Endothelial cell of hepatic sinusoid (primary cell): Measurements from ENCODE around the gene HMCES.
"Not testable (repeated sequence)": the region's sequence is repeated elsewhere in the genome, so short reads cannot be mapped to it uniquely, and the experiment has no call there.

Experiments
- in situ Hi-C: cut with HindIII; loops from 2 replicates; pipeline ENCODE4 v1.10.0; 2017; ENCODE audit warnings: low sequenced_read_pairs

Gene HMCES

GRCh38 chr3:129254536-129255230 lies 24.0 kb upstream of the HMCES start:
- in situ Hi-C loops, result no loop called here

- in situ Hi-C loops, result no loop called here
Observed at GRCh38 chr3:129256270-129256669, 22.4 kb upstream of the HMCES start.

DNA sequence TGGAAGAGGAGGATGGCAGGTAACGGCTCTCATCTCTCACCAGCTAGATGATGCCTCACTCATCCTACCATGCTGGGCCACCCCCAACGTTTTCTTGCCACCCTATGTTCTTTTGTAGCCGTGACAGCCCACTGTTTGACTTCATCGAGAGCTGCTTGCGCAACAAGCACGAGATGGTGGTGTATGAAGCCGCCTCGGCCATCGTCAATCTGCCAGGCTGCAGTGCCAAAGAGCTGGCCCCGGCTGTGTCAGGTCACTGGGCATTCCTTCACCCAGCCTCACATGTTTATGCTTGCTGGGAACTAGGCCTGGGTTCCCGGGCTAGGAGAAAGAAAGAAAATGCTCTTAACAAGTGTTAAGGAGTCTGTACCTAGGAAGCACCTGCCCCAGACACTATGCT lies 21.1 kb upstream of the HMCES start:
- in situ Hi-C loops, result no loop called here

GRCh38 chr3:129259612-129260477 lies 18.8 kb upstream of the HMCES start:
- in situ Hi-C loops, result no loop called here

DNA sequence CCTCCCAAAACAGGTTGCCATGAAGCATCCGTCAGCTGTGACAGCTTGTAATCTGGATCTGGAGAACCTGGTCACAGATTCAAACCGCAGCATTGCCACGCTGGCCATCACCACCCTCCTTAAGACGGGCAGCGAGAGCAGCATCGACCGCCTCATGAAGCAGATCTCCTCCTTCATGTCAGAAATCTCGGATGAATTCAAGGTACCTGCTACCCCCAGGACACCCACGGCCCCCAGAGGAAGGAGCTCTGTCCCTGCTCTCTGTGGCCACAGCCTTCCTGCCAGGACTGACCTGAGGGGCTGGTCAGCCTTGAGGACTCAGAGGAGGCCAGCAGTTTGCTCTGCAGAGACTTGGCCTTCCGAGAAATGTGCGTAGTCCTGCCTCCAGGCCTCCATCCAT lies 18.1 kb upstream of the HMCES start:
- in situ Hi-C loops, result no loop called here

GRCh38 chr3:129261894-129262293 lies 16.8 kb upstream of the HMCES start:
- in situ Hi-C loops, result no loop called here

- in situ Hi-C loops, result no loop called here
Observed at GRCh38 chr3:129263161-129263910, 15.3 kb upstream of the HMCES start.

- in situ Hi-C loops, result not testable (repeated sequence)
Observed at GRCh38 chr3:129264994-129265393, 13.7 kb upstream of the HMCES start.

- in situ Hi-C loops, result no loop called here
Observed at GRCh38 chr3:129266651-129267050, 12.0 kb upstream of the HMCES start.

DNA sequence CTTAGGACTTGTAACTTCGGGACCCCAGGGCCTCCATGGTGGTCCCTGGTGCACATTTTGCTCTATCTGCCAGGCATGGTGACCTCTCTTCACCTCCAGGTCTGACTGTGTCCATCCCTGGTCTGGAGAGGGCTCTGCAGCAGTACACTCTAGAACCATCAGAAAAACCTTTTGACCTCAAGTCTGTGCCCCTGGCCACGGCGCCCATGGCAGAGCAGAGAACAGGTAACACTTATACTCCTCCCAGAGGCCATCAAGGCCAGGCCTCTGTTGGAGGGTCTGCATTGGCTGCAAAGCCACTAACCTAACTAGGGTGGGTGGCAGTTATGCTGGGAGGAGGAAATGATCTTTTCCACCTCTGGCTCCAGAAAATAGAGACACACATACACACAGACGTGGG lies 10.3 kb upstream of the HMCES start:
- in situ Hi-C loops, result no loop called here

DNA sequence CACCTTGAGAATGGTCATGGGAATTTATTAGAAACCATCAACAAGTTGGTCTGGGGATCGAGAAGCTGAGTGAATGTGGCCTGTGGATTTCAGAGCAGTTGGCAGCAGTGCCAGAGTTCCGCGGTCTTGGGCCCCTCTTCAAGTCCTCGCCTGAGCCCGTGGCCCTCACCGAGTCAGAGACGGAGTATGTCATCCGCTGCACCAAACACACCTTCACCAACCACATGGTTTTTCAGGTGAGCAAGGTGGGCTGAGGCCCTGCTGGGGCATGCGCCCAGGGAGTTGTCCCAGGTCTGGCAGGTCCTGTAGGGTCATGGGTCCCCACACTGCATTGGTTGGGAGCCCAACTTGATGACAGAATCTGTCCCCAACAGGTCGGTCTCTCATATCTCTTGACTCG lies 7.0 kb upstream of the HMCES start:
- in situ Hi-C loops, result no loop called here

DNA sequence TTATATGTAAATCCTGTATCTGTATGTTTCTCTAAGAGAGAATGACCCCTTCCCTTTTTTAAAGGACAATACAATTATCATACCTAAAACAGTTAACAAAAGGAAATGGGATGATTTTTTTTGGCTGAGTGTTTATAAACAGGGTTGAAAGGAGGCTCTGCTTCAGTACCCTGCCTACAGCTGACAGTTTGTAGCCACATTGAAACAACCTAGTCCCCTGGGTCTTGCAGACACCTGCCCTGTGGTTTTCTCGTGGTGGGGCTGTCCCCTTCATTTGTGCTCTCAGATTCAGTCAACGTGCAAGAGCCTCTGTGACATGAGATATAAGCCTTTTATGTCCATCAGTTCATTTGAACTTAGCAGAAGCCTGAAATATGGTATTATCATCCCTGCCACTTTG lies 2.3 kb upstream of the HMCES start:
- in situ Hi-C loops, result no loop called here

- in situ Hi-C loops, result no loop called here
Observed at GRCh38 chr3:129277829-129278271, 820 bp upstream of the HMCES start.

DNA sequence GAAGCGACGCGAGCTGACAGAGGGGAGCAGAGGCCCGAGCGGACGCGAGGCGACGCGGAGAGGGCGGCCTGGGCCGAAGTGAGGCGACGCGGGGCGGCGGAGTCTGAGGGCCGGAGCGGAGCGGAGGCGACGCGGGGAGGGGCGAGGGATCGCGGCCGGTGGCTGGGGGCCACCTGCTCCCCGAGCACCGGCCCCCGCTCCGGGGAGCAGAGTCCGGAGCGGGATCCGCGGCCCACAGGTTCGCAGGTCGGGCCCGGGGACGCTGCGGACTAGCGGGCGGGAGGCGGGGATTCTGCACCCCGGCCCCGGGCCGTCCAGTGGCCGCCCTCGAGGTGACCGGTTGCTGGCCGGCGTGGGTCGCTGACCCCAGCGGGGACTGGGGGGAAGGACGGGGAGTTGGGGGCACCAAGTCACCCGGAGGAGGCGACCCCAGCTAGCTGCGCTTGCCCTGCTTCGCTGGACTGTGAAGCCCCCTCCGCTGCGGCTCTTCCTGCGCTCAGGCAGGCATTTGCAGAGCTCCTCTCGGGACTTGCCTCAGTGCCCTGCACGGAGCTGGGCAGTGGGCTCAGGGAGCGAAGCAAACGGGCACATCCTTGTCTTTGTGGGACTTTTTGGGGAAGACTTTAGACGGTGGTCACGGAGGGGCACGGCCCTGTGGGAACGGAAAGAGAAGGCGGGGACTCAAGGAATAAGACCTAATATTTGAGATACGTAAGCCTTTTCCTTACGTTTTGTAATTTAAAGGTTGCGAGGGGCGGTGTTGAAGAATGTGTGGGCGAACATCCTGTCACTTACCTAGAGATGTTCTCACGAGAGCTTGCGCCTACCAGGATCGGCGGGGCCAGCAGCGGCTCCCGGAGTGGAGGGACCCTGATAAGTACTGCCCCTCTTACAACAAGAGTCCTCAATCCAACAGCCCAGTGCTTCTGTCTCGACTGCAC lies 566 bp downstream of the HMCES start:
- in situ Hi-C loops, result no loop called here

GRCh38 chr3:129280183-129280582 lies 1.5 kb downstream of the HMCES start:
- in situ Hi-C loops, result no loop called here

DNA sequence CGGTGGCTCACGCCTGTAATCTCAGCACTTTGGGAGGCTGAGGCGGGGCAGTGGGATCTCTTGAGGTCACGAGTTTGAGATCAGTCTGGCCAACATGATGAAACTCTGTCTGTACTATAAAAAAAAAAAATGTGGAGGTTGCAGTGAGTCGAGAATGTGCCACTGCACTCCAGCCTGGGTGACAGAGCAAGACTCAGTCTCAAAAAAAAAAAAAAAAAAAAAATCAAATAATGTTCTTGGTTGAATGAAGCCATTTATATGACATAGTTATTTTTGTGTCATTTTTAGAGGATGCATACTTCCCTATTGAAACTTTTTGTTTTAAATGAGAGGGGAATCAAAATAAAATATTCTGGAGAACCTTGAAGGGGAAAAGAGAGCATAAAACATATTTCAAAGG lies 3.1 kb downstream of the HMCES start:
- in situ Hi-C loops, result no loop called here

DNA sequence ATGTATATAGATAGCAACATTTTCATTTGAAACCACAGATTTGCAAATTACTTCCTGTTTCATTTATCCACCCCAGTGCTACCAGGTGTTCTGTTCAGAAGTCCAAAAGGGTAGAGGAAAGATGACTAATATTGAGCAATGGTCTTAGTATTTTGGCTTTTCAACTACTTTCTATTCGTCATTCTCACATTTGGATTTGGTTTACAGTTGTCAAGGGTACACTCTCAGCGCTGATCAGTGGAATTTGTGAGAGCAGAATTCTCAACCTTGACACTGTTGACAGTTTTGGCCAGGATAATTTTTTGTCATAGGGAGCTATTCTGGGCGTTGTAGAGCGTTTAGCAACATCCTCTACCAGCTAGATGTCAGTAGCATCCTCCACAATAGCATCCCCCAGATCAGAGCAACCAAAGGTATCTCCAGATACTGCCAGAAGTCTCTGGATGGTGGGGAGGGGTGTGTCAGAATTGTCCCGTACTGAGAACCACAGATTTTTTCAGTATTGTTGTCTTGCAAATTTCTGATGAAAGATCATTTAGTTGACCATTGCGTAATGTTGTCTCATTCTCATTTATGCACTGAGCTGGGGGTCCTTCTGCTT lies 4.2 kb downstream of the HMCES start:
- in situ Hi-C loops, result no loop called here

GRCh38 chr3:129286081-129286480 lies 7.4 kb downstream of the HMCES start:
- in situ Hi-C loops, result no loop called here

GRCh38 chr3:129288446-129288845 lies 9.8 kb downstream of the HMCES start:
- in situ Hi-C loops, result no loop called here
